HG02870 (cell line): ENCODE data around the gene DIS3L.
"Not testable (repeated sequence)": the region's sequence is repeated elsewhere in the genome, so short reads cannot be mapped to it uniquely, and the experiment has no call there.

Experiments used
- ATAC-seq: cut with Tn5 transposase; IDR thresholded peaks from one replicate; pipeline ENCODE4 v1.9.1; 2021; ENCODE audit warnings: mild to moderate bottlenecking, moderate library complexity; ENCODE audit not compliant: unreplicated experiment

DIS3L gene

DNA sequence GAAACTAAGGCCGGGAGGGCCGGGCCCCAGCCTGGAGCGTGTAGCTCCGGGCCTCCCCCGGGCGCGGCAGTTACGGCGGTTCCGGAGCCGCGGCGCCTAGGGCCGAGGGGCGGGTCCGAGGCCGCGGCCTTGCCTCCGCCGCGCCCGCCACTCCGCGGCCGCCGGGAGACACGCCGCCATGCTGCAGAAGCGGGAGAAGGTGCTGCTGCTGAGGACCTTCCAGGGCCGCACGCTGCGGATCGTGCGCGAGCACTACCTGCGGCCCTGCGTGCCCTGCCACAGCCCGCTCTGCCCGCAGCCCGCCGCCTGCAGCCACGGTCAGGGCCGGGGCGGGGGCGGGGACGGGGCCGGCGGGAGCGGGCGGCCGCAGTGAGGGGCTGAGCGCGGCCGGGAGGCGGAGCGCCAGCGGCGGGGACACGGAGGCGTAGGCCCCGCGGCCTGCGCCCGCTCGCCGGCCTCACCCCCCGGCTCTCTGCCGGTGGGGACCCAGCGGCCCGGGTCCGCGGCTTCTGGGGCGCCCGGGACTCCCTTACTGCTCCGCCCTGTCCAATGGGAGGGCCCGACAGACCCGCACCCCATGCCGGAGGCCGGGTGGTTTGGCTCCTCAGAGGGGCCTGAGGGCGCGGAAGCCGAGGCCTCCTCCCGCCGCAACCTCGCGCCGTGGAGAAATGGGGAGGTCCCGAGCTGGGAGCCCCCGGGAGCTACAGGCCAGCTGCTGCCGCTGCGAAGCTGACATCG is at the start of gene DIS3L:
Gene DIS3L, plus strand, starts transcription at position 150 of the 738 bp plus-strand sequence. Its CDS starts 29 bp downstream, at position 179.
- peak; percentile 61 for ATAC-seq

DNA sequence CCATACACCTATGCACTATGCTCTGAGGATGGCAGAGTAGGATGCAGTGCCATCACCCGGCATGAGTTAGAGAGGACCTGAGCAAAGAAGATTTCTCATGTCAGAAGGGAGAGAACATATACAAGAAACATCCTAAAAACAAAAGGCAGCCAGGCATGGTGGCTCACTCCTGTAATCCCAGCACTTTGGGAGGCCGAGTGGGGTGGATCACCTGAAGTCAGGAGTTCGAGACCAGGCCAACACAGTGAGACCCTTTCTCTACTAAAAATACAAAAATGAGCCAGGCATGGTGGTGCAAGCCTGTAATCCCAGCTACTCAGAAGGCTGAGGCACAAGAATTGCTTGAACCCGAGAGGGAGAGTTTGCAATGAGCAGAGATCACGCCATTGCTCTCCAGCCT is 47.5 kb upstream of the DIS3L start:
- ATAC-seq: not testable (repeated sequence)

DNA sequence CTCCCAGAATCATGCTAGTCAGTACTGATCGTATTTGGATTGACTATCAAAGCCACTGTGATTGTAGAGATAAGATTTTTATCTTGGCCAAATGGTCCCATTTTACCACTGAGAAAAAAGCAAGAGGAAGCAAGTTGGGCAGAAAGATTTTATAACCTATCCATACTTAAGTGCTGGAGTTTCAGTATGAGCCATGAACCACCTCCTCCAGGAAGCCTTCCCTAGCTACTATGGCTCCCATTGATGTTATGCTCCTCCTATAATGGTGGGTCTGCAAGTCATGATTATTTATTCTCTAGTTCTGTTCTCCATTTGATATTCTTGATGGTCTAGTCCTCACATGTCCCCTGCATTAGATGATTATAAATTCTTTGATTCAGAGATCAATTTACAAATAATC is 46.4 kb upstream of the DIS3L start:
- ATAC-seq: no peak

DNA sequence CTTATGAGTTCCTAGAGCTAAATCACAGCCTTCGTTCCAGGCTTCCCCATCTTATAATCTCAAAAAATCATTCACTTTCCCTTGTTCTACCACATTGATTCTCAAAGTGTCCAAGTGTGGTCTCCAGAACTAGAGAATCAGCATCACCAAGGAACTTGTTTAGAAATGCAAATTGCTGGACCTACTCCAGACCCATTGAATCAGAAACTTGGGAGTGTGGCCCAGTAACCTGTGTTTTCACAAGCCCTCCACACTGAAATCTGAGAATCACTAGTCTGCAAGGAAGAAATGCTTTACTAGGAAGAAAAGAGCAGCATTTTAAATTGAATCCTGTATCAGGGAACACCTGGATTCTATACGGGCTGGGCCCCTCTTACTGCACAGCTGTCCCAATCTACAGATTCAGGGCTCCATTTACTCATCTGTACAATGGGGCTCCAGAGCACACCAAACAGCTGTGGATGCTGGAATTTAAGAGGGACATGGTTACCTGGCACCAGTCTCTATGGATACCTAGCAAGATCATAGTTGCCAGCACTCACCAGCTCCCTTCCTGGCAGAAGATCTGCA is 43.7 kb upstream of the DIS3L start:
- ATAC-seq: no peak

DNA sequence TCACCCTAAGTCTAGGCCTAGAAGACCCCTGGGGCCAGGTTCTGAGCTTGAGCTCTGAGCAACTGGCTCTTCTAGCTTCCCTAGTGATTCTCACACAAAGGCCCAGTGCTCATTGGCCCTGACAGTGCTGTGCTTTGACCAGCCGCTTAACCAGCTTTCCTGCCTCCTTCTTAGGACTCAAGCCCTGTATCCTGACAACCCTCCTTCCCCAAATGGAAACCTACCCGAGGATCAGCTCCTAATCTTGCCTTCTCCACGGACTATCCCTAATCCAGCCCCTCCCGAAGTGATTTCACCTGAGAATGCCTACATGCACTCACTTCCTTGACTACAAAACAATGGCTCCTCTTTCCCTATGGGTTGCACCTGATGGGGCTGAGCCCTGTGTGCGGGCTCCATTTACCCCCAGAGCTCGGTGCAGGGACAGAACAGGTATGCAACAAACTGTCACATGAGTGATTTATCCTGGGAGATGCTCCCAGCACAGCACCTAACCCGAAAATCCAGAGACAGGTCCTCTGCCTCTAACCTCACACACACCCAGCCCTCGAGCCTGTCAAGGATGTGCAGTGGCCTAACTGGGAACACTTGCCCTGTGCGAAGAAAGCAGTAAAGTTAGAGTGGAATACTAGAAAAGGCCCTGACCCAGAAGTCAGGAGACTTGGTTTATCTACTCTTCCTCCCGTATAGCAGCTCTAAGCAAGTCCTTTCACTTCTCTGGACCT is 42.1 kb upstream of the DIS3L start:
- ATAC-seq: no peak

DNA sequence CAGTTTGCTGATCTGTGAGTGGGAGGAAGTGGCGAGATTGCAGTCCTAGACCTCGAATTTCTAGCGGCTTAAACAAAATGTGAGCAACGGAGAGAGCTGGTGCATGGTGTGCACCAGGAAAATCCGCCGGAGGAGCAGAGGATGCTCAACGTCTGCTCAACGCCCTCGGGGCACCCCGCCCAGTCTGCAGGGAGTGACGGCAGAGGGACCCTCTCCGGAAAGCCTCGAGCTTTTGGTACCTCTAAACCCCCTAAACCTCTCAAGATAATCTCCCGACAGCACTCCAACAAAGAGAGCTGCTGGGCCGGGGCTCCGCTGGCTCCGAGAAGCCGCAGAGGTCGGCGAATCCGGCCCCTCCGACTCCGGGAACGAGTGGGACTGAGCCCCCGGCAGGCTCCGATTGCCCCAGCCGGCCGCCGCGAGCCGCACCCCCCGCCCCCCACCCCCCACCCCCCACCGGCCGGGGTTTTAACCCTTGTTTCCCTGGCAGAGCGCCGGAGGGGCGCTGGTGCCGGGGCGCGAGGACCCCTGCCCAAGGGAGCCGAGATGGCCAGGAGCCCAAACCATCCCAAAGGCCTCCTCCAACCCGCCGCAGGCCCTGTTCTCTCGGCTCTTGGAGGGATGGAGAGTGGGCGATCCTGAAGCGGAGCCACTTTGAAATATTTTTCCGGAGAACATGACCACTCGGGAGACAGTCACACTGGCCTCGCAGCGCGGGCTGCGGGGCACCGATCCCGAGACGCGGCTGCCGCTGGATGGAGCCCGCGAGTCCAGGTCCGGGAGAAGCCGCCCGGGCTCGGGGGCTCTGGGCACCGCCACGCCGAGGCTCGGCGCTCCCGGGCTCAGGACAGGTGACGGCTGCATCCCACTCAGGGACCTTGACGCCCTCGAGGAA is 41.3 kb upstream of the DIS3L start:
- ATAC-seq: no peak

DNA sequence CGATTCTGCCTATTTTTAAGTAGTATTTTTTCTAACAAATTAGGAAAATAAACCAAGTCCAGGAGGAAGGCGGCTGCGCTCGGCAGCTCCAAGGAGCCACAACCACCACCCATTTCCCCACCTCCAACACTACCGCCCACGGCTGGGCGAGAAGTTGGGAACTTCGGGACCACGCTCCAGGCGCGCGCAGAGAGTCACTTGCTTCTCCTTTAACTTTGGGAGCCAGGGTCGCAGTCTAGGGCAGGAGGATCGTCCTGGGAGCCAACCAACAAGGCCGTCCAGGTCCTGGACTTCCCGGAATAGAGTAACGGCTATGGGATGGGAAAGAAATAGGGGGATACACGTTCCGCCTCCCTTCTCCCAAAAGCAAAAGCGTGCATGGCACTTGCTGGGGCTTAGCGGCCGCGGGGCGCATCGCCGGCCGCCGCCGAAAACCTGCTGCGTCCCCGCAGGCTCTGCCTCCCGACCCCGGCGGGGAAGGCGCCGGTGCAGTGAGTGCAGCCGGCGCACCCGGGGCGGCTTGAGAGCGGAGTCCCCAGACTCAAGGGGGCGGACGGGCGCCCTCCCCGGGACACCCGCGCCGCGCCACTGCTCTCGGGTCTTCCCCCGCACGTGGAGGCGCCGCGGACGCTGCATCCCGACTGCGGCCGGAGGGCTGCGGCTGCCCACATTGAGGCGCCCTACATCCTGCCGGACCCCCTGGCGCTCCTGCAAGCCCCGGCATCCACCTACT is 40.5 kb upstream of the DIS3L start:
- no peak for ATAC-seq

DNA sequence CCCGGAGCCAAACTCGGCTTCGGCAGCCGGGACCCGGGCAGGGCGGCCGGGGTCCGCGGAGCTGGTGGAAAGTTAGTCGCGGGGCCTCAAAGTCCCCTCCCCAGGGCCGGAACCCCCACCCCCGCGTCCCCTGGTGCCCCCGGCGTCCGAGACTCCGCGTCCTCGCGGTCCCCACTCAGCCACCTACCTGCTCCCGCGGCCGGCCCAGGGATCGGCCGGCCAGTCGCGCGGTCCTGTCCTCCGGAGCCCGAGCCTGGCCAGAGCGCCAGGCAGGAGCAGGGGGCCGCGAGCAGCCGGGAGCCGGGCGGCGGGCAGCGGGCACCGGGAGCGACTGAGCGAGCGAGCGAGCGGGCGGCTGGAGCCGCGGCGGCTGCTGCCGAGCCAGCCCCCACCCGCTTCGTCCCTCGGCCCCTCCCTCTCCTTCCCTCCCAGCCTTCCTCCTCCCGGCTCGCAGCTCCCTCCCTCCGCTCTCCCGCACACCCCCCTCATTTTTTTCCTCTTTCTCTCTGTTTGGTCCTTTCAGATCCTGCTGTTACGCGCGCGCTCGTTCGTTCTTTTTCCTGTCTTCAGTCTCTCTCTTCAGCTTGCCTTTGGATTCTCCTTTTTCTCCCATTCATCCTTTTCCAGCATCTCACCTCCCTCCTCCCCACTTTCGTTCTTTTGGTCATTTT is 39.8 kb upstream of the DIS3L start, which contains the start of gene MEGF11:
Gene MEGF11, minus strand, starts transcription at position 333 of the 671 bp plus-strand sequence. CDS start 125,347 bp downstream, outside the sequence.
- no peak for ATAC-seq

DNA sequence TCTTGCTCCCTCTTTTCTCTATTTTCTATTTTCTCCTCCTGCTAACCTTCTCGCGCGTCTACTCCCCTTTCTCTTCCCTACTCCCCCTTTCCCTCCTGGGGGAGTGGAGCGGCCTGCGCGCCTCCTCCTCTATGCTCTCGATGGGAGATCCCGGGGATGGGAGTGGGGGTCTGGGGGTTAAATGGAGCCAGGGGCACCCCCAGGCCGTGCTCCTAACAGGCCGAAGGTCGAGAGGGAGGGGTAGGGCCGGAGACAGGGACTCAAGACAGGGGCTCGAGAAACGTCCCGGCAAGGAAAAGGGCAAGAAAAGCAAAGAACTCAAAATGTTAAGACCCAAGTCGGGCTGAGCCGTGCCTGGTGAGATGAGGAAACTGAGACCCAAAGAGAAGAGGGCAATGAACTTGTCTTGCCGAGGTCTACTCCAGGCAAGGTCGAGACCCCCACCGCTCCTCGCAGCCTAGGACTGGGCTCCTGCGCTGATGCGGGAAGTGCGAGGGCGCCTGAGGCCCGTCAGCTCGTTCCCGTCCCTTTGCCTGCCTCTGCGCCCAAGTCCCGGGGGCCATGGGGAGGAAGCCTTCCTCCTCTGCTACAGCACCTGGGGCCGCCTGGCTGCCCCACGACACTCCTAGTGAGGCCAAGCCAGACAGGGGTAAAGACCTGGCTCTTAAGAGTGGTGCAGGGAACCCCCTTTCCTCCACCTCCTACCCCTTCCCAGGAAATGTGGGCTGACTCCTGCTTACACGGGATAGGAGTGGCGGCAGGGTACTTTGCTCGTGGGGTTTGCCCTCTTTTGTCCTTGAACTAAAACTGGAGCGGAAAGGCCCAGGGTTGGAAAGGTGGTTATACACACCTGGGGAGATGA is 39.0 kb upstream of the DIS3L start:
- ATAC-seq: no peak

DNA sequence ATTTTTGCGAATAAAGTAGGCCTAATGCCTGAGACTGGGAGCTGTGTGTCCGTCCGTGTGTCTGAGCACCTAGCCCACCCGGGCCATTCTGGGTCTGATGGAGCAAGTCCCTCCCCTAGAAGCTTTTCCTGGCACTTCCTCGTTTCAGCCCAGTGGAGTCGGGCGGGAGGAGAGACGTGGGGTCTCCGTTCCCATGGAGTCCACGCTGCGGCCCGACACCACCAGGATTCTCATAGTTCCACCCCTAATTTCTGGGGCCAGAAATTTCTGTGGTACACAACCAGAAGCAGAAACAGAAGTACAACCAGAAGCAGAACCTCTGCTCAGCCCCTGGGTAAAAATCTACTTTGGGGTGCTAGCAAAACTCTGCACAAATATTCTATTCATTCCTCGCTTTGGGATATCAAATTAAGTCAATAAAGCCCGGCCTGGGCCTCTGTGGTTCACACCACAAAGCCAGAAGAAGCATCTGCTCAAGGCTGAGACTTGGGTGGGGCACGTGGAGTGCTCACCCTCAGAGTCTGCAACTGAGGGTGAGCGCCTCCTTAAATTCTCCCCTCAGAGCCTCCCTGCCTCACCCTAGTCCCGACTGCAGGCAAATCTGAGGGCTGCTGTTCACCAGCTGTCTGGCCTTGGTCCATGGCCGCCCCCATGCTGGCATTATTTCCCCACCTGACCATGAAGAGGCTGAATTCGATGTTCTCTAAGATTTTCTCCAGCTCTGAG is 38.3 kb upstream of the DIS3L start:
- ATAC-seq: no peak

DNA sequence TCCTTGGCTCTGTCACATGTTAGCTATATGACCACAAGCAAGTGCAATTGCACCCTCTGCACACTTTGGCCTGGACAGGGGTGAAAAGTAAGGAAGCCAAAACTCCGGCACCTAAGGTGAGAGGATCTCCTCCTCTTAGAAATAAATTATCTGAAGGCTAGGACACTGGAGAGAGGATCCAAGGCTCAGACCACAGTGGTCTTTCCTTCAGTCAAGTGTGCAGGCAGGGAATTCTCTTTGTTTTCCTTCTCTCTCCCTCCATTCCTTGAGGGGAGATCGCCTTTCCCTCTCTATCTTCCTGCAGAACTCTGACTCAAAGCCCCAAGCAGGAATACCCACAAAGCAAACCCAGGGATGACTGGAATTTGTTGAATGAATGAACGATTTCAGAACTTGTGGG is 36.7 kb upstream of the DIS3L start:
- no peak for ATAC-seq

DNA sequence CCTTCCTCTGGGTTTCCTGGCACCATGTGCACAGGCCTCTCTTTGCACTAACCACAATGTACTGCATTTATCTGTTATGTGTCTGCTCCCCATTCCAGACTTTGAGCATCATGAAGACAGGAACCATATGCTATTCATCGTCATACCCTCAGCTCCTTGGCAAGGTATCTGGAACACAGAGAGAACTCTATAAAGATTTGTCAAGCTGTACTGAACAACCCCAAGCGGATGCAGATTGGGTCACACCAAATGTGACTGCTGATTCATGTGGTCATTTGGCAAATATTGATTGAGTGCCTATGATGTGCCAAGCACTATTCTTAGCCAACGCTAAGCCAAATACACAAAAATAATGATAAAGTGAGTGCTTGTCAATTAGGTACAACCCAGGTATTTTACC is 32.3 kb upstream of the DIS3L start:
- ATAC-seq: no peak

DNA sequence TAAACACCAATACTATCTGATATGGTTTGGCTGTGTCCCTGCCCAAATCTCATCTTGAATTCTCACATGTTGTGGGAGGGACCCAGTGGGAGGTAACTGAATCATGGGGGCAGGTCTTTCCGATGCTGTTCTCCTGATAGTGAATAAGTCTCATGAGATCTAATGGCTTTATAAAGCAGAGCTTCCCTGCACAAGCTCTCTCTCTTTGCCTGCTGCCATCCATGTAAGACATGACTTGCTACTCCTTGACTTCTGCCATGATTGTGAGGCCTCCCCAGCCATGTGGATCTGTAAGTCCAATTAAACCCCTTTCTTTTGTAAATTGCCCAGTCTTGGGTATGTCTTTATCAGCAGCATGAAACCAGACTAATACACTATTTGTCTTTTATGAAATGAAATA is 30.5 kb upstream of the DIS3L start:
- not testable (repeated sequence) for ATAC-seq

DNA sequence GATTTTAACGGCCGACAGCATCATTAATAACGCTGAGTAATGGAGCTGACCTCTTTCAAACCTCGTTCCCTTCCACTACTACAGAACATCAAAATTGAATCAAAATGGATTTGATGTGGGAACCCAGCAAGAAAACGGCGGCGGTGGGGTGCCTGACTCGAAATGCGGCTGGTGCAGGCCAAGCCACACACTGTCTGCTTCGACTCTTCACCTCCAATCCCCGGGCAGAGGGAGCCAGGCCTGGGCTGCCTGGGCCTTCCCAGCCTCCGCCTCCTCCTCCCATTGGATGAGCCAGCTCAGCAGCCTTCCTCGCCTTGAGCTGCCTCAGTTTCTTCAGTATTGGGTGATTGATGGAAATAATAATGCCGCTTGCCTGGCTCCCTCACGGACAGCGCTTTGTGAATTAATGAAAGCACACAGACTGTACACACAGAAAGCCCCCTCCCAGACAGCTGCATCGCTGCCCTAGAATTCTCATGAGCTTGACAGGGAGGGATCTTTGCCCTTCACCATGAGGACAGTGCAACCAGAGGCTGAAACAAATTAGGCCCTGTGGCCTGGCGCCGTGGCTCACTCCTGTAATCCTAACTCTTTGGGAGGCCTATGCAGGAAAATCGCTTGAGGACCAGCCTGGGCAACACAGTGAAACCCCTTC is 28.4 kb upstream of the DIS3L start:
- no peak for ATAC-seq

DNA sequence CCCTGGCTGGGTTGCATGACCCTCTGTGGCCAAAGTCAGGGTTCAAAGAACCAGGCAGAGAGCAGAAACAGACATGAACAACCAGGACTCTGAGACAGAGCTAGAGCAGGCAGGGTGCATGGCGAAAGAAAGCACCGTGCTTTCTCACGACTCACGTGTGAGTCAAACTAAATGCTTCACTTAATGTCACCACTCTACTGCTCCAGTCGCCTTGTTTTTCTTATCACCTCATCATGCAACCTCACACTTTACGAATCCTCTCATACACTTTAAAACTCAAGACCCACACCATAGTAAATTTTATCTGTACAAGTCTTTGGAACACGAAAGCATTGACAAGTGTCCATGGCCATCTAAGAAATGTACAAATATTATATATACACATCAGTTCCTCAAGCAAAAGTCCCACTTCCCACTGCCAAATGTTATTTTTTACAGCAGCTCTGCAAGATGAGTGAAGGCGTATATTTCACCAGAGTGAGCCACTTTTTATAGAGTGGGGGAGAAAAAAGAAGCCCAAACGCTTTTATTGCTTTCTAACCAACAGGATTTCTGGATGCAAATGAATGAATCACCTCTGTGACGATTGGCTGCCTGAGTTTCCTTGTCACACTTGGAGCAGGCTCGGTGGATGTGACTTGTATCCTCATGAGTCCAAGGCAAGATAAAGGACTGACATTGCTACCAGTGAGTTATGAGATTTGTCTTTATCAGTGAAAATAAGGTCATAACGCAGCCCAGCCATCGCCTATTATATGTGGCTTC is 23.9 kb upstream of the DIS3L start:
- no peak for ATAC-seq

DNA sequence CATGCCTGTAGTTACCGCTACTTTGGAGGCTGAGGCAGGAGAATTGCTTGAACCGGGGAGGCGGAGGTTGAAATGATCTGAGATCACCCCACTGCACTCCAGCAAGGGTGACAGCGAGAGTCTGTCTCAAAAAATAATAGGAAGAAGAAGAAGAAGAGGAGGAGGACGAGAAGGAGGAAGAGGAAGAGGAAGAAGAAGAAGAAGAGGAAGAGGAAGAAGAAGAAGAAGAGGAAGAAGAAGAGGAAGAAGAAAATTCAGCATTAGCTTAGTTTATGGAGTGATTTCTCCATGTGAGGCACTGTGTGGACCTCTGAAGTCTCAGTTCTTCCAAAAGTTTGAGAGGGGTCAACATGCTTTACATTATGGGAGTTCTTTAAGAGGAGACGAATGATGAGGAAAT is 22.4 kb upstream of the DIS3L start:
- no peak for ATAC-seq

DNA sequence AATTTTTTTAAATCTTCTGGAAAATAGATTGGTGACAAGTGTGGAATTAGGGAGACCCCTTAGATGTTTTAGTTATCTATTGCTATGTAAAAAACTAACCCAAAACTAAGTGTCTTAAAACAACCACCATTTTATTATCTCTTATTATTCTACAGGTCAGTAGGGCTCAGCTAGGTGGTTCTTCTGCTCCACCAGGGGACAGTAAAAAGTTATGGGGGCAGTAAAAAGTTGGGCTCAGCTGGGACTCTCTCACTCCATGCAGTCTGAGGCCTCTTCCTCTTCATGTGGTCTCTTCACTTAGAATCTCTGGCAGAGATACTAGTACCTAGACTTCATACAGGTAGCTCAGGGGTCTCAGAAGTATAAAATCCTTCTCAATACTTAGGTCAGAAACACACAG is 18.0 kb upstream of the DIS3L start:
- ATAC-seq: no peak
